ENCODE data around the gene GPX3.
A peak's percentile ranks its signal among the peaks of the same experiment; 100 is the strongest.

Gene GPX3

DNA sequence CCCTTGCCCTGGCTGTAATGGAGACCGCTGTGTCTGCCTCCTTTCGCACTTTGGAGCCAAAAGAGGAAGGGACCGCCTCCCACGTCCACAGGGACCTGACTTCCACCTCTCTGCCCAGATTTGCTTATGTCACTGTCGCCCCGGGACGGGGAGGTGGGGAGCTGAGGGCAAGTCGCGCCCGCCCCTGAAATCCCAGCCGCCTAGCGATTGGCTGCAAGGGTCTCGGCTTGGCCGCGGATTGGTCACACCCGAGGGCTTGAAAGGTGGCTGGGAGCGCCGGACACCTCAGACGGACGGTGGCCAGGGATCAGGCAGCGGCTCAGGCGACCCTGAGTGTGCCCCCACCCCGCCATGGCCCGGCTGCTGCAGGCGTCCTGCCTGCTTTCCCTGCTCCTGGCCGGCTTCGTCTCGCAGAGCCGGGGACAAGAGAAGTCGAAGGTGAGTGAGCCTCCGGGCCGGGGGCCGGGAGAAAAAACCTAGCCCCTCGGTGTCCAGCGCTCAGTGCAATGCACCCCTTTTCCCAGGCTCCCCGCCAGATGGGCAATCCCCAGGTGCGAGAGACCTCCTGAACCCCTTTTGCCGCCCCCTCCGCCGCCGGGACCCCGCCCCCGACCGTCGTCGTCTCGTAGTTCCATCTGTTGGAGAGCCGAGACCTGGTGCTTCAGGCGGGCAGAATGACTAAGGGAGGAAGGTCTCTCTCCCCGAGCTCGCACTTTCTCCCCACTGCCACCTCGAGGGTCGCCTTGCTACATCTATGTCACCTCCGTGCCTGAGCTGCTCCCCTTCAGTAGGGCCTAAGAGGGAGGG lies at the start of gene GPX3:
Gene GPX3, plus strand, starts transcription at position 288 of the 807 bp plus-strand sequence. Its CDS starts 64 bp downstream, at position 352.
- DNase-seq, result peak; percentile 20

- no peak for DNase-seq
Observed at GRCh38 chr5:150978590-150978989, 41.8 kb upstream of the GPX3 start.

DNA sequence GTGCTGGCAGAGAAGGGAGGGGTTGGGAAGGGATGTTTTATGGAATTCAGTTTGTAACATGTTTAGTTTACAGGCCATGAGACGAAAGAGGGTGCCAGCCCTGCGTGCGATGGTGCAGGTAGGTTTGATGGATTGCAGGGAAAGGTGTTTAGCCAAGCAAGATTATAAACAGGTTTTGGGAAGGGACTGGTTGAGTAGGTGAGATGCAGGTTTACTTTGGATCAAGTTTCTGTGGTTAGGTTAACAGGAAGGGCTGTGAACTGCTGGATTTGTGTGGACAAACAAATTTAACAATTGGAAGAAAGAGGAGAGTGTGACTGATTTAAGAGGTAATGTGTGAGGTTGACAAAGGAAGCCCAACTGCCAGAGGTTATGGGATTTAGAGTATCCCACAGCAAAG lies 32.6 kb upstream of the GPX3 start:
- no peak for DNase-seq

DNA sequence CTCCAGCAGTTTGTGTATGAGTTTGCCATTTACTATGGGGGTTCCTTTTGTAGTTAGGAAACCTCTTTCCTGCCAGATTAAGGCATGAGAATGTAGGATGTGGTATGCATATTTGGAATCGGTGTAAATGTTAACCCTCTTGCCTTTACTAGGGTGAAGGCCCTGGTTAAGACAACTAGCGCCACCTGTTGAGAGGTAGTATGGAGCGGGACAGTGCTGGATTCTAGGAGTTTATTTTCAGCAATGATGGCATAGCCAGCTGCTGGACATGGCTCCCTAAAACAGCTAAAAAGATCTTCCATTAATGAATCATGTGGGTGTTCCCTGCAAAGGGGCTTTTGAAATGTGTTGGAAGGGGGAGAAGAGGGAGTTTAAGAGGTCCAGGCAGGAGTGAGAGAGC lies 30.7 kb upstream of the GPX3 start:
- no peak for DNase-seq

DNA sequence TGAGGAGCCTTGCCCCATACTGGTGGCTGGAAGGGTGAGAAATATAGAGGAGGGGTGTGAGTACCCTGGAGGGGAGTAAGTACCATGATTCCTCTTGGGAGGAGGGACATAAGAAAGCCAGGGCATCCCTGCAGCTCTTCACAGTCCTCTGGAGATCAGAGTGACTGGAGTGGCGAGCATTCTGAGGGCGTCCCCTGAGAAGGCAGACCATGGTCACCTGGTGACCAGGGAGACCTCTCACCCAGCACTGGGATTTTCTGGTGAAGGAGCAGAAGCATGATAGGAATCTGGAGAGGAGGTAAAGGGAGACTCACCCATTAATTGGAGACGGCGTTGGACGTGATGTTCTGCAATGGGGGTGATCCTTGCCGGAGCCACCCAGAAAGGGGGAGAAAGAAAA lies 27.7 kb upstream of the GPX3 start:
- no peak for DNase-seq

DNA sequence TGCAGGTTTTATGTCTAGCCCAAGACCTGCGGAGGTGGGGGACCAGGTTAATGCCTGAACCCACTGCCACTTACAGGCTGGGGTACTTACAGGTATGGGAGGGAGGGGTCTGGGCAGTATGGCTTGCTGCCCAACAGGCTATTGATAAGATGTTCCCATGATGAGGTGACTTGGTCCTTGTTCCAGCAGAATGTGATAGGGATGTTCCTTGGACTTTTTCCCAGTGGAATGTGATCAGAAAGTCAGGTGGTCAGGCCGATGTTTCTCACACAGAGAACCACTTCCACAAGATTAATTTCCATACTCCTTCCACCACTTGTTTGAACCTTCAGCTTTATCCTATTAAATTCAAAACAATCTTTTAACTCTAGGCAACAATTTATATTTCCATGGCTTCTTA lies 27.0 kb upstream of the GPX3 start:
- DNase-seq, result no peak

DNA sequence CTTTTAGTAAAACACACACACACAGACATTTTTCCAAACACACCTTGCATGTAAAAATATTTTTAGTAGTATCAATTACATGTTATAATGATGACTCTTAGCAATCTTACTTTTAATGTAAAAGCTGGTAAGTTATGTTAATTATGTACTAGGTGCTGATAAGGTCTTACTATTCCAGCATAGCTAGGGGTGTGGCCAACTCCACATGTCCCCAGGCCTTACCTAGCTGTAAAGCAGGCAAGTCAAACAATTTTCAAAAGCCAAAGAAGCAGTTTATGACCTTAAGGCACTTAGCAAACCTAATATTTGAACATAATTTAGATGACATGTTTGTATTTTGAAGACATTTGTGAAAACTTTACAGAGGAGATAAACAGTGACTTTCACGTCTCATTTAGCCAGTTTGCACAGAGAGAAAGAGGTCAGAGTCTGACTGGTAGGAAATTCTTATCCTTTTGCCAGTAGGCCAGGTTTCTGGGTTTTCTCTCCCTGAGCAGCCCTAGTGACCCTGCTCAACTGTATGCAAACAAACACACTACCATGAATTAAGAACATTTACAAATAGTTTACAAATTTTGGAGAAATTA lies 26.5 kb upstream of the GPX3 start:
- DNase-seq, result no peak

DNA sequence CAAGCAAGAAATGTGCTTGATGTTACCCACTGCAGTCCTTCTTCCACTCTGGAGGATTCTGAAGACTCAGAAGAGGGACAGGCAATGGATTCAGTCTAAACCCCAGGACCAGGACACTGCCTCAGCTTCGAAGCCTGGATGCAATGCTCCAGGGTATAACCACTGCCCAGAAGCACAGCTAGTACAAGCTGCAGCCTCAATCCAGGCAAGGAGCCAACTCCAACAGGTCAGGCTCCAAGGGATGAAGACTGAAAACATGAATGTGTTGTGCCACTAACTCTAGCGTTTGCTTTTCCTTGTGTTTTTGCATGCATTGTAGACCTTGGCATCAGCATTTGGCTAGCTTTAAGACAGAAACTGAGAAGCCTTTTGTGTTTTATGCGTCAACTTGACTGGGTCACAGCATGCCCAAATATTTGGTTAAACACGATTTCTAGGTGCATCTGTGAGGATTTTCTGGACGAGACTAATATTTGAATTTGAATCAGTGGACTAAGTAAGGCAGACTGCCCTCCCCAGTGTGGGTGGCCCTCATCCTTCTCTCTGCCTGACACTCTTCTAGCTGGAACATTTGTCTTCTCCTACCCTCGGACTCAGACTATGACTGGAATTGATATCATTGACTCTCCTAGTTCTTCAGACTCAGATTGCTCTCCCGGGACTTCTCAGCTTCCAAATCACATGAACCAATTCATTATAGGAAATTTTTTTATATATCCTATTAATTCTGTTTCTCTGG lies 20.5 kb upstream of the GPX3 start:
- no peak for DNase-seq

GRCh38 chr5:151001436-151001835 lies 19.0 kb upstream of the GPX3 start:
- DNase-seq, result no peak

- DNase-seq, result no peak
Observed at GRCh38 chr5:151002250-151002649, 18.1 kb upstream of the GPX3 start.

DNA sequence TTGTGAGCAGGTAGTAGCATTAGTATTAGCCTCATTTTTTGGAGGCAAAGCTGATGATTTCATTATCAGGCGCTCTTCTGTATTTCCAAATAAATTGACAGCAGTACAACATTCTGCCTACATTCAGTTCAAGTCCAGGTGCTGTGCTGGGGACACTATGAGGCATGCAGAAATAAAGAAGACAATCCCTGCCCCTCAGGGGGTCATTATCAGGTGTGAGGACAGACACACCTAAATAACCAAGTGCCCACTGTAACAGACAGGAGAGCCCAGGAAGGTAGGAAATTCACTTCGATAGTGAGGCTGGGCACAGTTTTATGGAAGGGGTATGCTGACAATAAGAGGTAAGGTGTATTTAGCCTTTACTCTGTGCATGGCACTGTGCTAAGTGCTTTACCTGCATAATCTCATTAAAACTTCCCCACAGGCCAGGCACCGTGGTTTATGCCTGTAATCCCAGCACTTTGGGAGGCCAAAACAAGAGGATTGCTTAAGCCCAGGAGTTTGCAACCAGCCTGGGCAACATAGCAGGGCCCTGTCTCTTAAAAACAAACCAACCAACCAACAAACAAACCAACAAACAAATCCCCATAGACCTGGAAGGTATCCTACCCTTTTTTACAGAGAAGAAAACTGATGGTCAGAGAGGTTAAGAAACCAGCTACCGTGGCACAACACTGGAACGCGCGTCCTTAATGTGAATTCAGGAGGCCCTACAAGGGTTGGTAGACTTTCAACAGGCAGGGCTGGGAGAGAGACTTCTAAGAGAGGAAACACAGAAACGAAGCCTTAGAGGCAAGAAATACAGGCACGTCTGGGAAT lies 17.5 kb upstream of the GPX3 start:
- DNase-seq, result no peak

DNA sequence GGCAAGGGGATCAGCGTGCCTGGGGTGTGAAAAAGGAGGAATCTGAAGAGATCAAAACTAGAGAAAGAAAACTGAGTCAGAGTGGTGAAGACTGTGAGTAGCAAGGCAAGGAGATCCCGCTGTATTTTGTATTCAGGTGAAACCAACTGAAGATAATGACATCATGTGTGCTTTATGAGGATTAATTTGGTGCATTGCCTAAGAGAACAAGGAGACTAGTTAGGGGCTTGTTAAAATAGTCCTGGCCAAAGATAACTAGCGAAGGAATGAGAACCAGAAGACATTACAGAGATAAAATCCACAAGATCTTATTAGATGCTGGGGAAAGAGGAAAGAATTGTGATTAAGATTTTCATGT lies 16.9 kb upstream of the GPX3 start:
- no peak for DNase-seq

- DNase-seq, result no peak
Observed at GRCh38 chr5:151004499-151004898, 15.9 kb upstream of the GPX3 start.

DNA sequence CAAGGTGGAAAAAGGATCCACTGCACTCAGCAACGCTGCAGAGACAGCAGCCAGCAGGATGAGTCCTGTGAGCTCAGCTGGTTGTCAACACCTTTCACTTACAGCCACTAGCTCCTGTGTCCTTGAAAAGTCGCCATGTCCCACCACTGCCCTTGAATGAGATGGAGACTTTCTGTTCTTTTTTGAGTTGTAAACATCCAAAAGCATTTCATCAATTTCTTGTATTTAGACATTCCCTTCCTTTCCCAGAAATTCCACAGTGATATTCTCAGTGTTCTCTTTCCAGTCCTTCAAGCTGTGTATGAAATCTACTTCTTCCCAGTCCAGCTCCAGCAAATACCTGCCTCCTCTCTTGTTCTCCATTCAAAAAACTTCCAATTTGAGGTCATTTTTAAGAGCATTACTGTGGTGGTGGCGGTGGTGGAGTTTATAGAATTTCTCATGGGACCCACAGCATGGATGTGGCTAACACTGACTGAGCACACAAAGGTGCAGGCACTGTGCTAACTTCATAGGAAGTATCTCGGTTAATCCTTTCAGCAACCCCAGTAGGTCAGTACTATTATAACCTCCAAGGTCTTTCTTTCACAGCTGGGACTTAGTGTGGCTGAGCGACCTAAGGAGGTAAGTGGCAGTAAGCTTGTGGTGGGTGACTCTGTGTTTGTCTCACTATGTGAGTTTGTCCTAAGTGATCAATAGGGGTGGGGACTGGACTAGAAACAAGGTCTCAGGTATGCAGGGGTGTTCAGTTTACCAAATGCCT lies 15.0 kb upstream of the GPX3 start:
- no peak for DNase-seq

GRCh38 chr5:151005950-151006576 lies 14.3 kb upstream of the GPX3 start:
- no peak for DNase-seq

- DNase-seq, result no peak
Observed at GRCh38 chr5:151006704-151007334, 13.6 kb upstream of the GPX3 start.

DNA sequence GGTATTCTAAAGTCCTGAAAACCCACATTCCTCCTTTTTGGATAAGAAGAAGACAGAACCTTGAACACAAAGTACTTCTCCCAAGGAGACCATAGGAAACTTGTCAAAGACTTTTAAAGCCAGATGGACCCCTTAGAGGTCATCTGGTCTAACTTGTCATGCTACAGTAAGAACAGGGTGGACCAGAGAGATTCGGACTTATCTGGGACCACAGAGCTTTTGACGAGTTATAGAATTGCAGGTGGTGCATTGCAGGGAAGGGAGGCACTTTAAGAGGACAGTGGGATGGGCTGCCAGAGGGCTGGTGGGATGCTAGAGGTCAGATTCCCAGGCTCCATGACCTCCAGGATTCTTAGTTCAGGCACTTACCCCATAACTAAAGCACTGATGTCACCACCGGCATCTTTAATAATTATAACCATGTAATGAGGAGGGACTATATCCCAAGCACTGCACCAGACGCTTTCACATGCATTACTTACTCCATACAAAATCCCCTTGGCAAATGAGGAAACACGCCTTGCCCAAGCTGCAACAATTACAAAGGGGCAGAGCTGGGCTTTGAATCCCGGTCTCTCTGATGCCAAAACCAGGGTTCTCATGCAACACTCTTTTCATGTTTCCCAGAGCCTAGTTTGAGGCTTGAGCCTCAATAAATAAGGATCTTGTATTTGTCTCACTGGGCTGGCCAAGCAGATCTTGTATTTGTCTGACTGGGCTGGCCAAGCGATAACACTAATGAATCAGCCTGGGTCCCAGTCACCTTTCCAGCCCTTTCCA lies 12.8 kb upstream of the GPX3 start:
- DNase-seq, result no peak

DNA sequence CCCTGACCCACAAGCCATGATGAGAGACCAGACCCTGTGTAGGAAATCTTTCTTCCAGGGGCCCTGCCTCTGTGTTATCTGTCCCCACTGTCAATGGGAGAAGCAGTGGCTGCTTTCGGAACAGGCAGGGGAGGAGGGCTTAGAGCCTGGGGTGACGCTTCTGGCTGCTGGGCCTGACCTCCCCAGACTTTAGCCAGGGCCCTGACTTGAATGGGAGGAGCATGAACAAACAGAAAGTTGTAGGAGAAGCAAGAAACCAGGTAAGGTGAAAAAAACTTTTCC lies 12.2 kb upstream of the GPX3 start:
- DNase-seq, result no peak

GRCh38 chr5:151008906-151009305 lies 11.5 kb upstream of the GPX3 start:
- no peak for DNase-seq

GRCh38 chr5:151012862-151013261 lies 7.5 kb upstream of the GPX3 start:
- no peak for DNase-seq
